Amygdala (tissue), 56 donors: ENCODE data around the gene SLC22A1.
"Not testable (repeated sequence)": the region's sequence is repeated elsewhere in the genome, so short reads cannot be mapped to it uniquely, and the experiment has no call there.

Source experiments
- DNase-seq, 56 donors: peaks; one replicate each; lab custom pipeline; 2025; lab: John Stamatoyannopoulos, UW

The SLC22A1 gene

GRCh38 chr6:160092602-160093001 lies 29.0 kb upstream of the SLC22A1 start:
- no peak for DNase-seq

DNA sequence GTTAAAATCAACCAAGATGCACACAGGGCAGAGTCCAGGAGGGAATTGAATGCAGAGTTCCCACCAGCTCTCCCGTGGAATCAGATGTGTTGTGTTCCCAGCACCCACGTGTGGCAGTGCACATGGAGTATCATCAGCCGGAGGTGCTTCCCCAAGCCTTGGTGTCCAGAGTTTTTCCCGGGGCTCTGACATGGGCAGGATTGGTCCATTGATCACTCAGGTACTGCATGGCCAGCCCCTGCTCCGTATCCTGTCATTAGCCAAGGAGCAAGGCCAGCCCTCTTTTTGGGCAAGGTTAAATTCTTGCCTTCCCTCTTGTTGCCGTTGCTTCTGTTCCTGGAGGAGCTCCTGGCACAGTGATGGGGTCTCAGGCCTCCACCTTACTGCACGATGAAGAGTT lies 28.6 kb upstream of the SLC22A1 start:
- DNase-seq = no peak

DNA sequence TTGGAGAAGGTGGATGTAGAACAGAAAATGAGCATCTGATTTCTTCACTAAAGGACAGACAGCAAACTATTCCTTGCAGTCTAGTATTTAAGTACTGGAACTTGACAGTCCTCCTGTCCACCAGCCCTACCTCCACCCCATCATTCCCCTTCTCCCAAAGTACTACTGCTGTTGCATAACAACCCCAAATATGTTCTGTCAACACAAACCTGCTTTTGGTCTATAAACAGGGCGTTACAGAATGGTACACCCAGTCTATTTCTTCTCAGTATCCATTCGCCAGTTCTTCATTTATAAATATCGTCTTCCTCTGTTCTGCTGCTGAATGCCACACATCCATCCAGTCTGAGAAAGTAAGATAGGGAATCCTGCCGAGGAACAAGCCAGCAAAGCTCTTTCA lies 27.7 kb upstream of the SLC22A1 start:
- no peak for DNase-seq

GRCh38 chr6:160095146-160095845 lies 26.3 kb upstream of the SLC22A1 start:
- DNase-seq = no peak

GRCh38 chr6:160101277-160102205 lies 20.1 kb upstream of the SLC22A1 start:
- no peak for DNase-seq

GRCh38 chr6:160102399-160102798 lies 19.2 kb upstream of the SLC22A1 start:
- no peak for DNase-seq

DNA sequence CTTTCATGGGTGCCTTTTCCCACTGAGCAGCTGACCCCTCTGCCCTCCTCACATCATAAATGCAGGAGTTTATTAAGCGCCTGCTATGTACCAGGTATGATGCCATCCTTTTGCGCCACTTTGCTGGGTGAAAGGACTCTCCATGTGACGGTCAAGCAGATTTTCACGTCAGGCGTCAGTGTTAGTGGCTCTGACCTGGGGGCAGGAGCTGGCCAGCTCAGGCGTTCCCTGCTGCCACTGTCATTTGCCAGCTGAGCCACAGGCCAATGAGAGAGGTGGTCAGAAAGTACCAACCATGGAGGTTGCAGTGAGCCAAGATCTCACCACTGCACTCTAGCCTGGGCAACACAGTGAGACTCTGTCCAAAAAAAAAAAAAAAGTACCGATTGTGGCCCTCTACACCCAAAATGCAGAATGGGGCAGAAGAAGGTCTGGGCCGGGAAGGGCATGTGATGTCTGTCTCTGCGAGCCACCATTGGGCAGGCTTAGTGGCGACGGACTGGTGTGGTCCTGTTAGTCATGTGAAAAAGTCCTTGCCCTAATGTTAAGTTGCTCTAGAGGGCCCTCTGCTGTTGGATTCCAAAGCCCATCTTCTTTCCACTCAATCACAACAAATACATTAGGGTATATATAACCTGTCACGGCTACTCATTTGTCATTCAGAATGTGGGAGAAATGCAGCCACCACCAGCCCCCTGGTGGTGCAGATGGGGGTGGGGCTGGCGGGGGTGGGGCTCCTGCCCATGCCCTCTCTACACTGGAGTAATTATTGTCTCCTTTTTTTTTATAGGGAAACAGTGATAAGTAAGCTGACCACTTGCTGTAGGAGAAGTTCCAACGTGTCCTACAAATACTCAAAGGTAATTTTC lies 18.4 kb upstream of the SLC22A1 start:
- no peak for DNase-seq

DNA sequence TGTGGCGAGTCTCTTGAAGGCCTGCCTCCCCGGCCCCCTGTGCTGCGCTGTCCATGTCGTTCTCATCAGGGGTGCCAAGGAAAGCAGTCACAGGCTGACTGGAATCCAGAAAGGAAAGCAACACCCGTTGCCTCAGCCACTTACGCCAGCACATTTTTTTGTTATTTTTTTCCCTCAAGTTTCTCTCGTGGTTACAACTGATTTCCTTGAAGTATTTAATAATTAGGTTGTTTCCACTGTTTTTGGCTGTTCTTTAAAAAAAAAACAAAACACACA lies 17.9 kb upstream of the SLC22A1 start:
- no peak for DNase-seq

DNA sequence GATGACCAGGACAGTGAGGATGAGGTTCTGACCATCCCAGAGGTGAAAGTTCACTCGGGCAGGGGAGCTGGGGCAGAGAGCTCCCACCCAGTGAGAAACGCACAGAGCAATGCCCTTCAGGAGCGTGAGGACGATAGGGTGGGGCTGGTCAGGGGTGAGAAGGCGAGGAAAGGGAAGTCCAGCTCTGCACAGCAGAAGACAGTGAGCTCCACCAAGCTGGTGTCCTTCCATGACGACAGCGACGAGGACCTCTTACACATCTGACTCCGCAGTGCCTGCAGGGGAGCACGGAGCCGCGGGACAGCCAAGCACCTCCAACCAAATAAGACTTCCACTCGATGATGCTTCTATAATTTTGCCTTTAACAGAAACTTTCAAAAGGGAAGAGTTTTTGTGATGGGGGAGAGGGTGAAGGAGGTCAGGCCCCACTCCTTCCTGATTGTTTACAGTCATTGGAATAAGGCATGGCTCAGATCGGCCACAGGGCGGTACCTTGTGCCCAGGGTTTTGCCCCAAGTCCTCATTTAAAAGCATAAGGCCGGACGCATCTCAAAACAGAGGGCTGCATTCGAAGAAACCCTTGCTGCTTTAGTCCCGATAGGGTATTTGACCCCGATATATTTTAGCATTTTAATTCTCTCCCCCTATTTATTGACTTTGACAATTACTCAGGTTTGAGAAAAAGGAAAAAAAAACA lies 16.6 kb upstream of the SLC22A1 start:
- DNase-seq = no peak

GRCh38 chr6:160106010-160106409 lies 15.6 kb upstream of the SLC22A1 start:
- DNase-seq = no peak

- no peak for DNase-seq
These were observed 14.9 kb upstream of the SLC22A1 start for GRCh38 chr6:160106701-160107100.

DNA sequence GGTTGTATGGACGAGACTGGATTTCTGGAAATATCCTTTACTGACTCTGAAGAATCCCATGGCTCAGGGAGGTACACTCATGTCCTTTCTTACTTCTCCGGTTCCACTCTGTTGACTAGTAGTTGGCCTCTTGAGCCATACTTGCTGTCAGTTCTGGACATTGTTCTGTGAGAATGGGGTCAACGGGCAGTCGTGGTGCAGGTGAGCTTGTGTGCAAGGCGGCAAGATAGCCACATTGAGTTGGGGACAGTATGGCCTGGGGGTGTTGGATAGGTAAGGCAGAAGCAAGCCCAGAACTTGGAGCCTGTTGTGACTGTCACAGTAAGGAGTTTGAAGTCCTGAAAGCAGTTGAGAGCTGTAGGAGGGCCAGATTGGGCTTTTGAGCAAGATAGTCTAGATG lies 13.5 kb upstream of the SLC22A1 start:
- DNase-seq = no peak

GRCh38 chr6:160110586-160111123 lies 11.0 kb upstream of the SLC22A1 start:
- DNase-seq = no peak

DNA sequence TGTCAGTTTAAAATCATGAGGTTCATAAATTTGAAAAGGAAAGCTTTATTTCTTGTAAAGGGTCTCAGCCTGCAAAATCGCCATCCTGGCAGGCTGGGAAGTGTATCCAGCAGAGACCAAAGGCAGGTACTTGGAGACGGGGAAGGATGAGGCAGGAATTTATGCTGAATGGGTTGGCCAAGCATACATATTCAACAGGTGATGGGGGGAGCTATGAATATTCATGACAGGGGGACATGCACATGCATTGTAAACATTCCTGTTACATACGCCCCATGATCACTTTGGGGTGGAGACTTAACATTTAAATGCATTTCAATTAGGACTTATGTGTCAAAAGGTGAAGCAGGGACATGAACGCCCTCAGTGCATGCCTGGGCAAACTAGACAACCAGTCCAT lies 9.8 kb upstream of the SLC22A1 start:
- DNase-seq = no peak

GRCh38 chr6:160112628-160113299 lies 8.9 kb upstream of the SLC22A1 start:
- DNase-seq = no peak

DNA sequence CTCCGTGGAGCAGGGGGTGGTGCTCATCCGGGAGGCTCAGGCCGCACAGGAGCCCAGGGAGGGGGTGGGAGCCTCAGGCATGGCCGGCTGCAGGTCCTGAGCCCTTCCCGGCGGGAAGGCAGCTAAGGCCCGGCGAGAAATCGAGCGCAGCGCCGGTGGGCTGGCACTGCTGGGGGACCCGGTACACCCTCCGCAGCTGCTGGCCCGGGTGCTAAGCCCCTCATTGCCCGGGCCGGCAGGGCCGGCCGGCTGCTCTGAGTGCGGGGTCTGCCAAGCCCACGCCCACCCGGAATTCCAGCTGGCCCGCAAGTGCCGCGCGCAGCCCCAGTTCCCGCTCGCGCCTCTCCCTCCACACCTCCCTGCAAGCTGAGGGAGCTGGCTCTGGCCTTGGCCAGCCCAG lies 7.1 kb upstream of the SLC22A1 start:
- not testable (repeated sequence) for DNase-seq

DNA sequence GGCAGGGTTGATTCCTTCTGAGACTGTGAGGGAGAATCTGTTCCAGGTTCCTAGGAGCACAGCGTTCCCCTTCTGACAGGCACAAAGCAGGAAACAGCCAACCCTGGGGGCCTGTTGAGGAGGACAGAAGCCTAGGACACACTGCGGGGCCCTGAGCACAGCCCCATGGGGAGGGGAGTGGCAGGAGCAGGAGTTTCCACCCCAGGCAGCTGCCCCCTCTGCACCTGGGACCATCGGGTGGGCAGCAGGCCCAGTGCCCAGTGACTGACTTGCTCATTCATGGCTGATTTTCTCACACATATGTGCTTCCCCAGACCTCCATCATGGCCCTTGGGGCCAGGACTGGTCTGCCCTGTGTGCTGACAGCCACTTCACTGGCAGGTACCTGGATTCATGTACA lies 6.2 kb upstream of the SLC22A1 start:
- DNase-seq = no peak

DNA sequence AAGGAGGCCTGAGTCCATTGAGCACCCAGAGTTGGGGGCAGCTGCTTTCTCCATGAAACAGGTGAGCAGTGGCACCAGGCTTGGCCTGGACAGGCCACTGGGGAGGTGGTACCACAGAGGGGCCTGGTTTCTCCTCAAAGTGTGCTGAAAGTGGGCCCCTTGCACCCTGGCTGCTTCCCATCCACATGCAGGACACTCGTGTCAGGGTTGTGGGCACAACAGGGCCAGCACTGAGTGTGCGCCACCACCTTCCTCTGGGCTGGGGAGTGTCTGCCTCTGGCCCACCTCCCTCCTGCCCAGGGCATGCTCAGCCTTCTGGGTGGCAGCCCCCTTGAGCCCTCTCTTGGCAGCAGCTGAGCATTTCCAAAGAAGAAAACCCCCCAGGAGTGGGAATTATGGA lies 5.2 kb upstream of the SLC22A1 start:
- no peak for DNase-seq

- no peak for DNase-seq
These were observed 4.5 kb upstream of the SLC22A1 start for GRCh38 chr6:160117137-160117536.
